ENCODE measurements around the gene CDH23. TPM values are rescaled to one million over a fixed set of nuclear protein-coding genes. Genes with fewer than 3 reads are reported as not detected.

Gene CDH23
- total and polyA plus RNA-seq, 2 experiments from 2014 or later: 0.08 TPM; not detected in 1

DNA sequence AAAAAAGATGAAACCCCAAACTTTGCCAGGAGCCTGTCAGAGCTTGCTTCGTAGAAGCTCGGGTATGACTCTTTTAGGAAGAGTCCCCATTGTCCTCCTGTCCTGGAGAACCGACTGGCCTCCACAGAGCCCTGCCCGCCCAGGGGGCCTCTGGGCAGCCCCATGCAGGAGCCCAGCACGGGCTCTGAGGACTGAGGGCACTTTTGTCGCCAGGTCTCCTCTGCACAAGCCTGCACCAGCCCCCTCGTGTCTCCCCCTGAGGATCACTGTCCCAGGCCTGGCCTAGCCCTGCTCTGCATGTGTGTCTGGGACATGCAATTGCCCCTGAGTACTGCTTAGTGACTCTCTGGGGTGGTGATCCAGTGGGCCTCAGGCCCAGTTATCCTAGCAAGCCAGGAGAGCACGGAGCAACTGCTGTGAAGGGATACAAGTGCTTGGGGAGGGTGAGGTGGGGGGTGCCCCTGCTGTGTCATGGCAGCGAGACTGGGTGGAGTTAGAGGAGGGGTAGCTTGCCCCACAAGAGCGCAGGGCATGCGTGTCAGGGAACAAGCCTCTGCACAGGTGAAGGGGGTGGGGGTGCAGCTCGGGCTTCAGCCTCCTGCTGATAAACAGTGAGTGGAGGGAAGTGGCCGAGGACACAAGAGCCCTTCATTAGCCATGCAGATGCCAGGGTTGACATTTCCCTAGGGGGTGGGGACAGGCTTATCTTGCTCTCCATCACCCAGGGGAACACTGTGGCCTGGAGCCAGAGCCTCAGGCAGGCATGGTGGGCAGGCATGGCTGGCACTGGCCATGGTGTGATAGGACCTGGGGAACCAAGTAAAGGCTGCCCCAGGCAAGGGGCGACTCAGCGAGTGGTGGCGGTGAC lies 179.4 kb downstream of the CDH23 start:
- no peaks in the 10 kb centered on the region for H3K79me2 ChIP-seq (ENCODE audit: insufficient read depth)
- H3K9me3 ChIP-seq (ENCODE audit: low read depth): no peaks in the 10 kb centered on the region
- in situ Hi-C loops (cut with MboI): no loop called here
- no peaks in the 10 kb centered on the region for H3F3A ChIP-seq (ENCODE audit: insufficient read depth)
- H3K4me2 ChIP-seq (ENCODE audit: unreplicated experiment): no peak overlapping the region
- H2AFZ ChIP-seq: no peak overlapping the region
- no peaks in the 10 kb centered on the region for H3K9me2 ChIP-seq (ENCODE audit: insufficient read depth)
- TF ChIP-seq EZH2 (IDR thresholded peaks at IDR 0.05; ENCODE audit: insufficient read depth, poor library complexity, severe bottlenecking) (no peak), EZH2phosphoT487 (IDR thresholded peaks at IDR 0.05; ENCODE audit: insufficient read depth, low read depth) (no peak)
- no peaks in the 10 kb centered on the region for H4K20me1 ChIP-seq (ENCODE audit: insufficient read depth)
- WGBS, 2 experiments (ENCODE audit: low coverage in 1 of 2, low lambda C conversion rate in 2 of 2, missing lambda C conversion rate in 2 of 2): 50 to 53% methylated on average over 15 of the region's 16 CpGs
- no peak overlapping the region for H3K4me3 ChIP-seq
- H3K36me3 ChIP-seq (ENCODE audit: low read depth): no peaks in the 10 kb centered on the region
- H3K4me1 ChIP-seq (ENCODE audit: insufficient read depth): no peaks in the 10 kb centered on the region
- no peak for DNase-seq
- no peak overlapping the region for H3K27ac ChIP-seq
- H3K27me3 ChIP-seq (replicated peaks; ENCODE audit: insufficient read depth): peaks cover 12% of the 10 kb centered on the region; the same call in 1 of the 2 replicates
- no peak overlapping the region for H3K9ac ChIP-seq

DNA sequence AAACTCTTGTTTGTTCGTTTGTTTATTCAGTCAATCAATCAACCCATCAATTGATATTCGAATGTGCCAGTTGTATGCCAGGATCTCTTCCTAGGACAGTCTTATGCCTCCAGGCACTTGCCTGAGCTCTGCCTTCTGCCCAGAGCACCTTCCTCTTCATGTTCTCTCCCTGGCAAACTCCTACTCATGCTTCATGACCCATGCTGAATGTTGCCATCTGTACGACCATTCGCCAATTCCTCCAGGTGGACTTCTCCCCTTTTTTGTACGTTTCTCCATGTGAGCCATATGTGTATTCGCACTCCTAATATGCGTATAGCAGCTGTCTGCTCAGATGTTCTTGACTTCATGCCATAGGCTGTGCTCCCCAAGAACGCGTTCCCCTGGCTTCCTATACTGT lies 180.1 kb downstream of the CDH23 start:
- H3K9me2 ChIP-seq (ENCODE audit: insufficient read depth): no peaks in the 10 kb centered on the region
- H3K27me3 ChIP-seq (replicated peaks; ENCODE audit: insufficient read depth): peaks cover 12% of the 10 kb centered on the region; the same call in 1 of the 2 replicates
- 83 to 91% methylated on average over 9 of the region's 9 CpGs for WGBS, 2 experiments (ENCODE audit: low coverage in 1 of 2, low lambda C conversion rate in 2 of 2, missing lambda C conversion rate in 2 of 2)
- H3K4me1 ChIP-seq (ENCODE audit: insufficient read depth): no peaks in the 10 kb centered on the region
- no peaks in the 10 kb centered on the region for H3K79me2 ChIP-seq (ENCODE audit: insufficient read depth)
- H4K20me1 ChIP-seq (ENCODE audit: insufficient read depth): no peaks in the 10 kb centered on the region
- TF ChIP-seq EZH2 (IDR thresholded peaks at IDR 0.05; ENCODE audit: insufficient read depth, poor library complexity, severe bottlenecking): no peak
- no peak for TF ChIP-seq EZH2phosphoT487 (IDR thresholded peaks at IDR 0.05; ENCODE audit: insufficient read depth, low read depth)
- no peak for DNase-seq
- H3K9ac ChIP-seq: no peak overlapping the region
- no peak overlapping the region for H3K4me3 ChIP-seq
- in situ Hi-C loops (cut with MboI): no loop called here
- H3K4me2 ChIP-seq (ENCODE audit: unreplicated experiment): no peak overlapping the region
- H3K27ac ChIP-seq: no peak overlapping the region
- H3F3A ChIP-seq (ENCODE audit: insufficient read depth): no peaks in the 10 kb centered on the region
- H2AFZ ChIP-seq: no peak overlapping the region
- no peaks in the 10 kb centered on the region for H3K36me3 ChIP-seq (ENCODE audit: low read depth)
- H3K9me3 ChIP-seq (ENCODE audit: low read depth): no peaks in the 10 kb centered on the region

DNA sequence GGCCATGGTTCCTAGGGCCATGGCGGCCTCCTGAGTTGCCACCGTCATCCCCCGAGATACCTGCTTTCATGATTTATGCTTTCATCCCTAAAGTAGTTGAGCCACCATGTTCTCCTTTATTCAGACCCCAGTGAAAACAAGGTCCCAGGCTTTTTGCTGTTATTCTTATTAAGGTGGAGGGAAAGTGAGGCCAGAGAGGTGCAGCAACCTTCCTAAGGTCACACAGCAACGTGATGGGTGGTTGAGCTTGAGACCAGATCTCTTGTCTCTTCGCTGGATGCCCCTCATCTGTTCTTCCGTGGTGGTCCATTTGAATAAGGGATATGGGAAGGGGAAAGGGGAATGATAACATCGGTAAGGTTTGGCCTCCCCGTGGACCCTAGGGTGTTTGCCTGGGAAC lies 180.6 kb downstream of the CDH23 start:
- in situ Hi-C loops (cut with MboI): no loop called here
- WGBS, 2 experiments (ENCODE audit: low coverage in 1 of 2, low lambda C conversion rate in 2 of 2, missing lambda C conversion rate in 2 of 2): 69 to 75% methylated on average over 8 of the region's 8 CpGs
- peaks cover 12% of the 10 kb centered on the region; the same call in 1 of the 2 replicates for H3K27me3 ChIP-seq (replicated peaks; ENCODE audit: insufficient read depth)

DNA sequence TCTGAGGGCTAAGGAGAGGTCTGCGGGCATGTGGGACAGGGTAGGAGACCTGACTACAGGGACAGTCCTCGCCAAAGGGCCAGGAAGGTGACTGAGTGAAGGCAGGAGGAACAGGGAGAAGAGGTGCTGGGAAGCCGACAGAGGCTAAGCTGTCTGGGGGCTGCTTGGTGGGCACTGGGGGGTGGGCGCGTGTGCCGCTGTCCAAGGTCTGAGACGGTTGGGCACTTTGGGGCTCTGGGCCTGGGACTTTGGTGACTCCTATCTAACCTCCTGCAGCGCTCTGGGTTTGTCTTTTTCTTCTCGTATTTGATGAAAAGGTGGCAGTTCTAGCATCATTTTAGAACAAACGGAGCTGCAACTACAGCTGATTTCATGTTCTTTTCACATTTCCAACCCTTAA lies 181.3 kb downstream of the CDH23 start:
- Histone ChIP-seq H3F3A (ENCODE audit: insufficient read depth) (no peaks in the 10 kb centered on the region), H2AFZ (no peak overlapping the region), H3K9me2 (ENCODE audit: insufficient read depth) (no peaks in the 10 kb centered on the region), H3K79me2 (ENCODE audit: insufficient read depth) (no peaks in the 10 kb centered on the region), H3K27me3 (replicated peaks; ENCODE audit: insufficient read depth) (peaks cover 12% of the 10 kb centered on the region; the same call in 1 of the 2 replicates), H3K36me3 (ENCODE audit: low read depth) (no peaks in the 10 kb centered on the region), H3K4me1 (ENCODE audit: insufficient read depth) (no peaks in the 10 kb centered on the region), H3K27ac (no peak overlapping the region), H3K9ac (no peak overlapping the region), H3K4me2 (ENCODE audit: unreplicated experiment) (no peak overlapping the region), H3K9me3 (ENCODE audit: low read depth) (no peaks in the 10 kb centered on the region), H4K20me1 (ENCODE audit: insufficient read depth) (no peaks in the 10 kb centered on the region), H3K4me3 (no peak overlapping the region)
- TF ChIP-seq EZH2phosphoT487 (IDR thresholded peaks at IDR 0.05; ENCODE audit: insufficient read depth, low read depth) (no peak), EZH2 (IDR thresholded peaks at IDR 0.05; ENCODE audit: insufficient read depth, poor library complexity, severe bottlenecking) (no peak)
- in situ Hi-C loops (cut with MboI): no loop called here
- 71 to 76% methylated on average over 10 of the region's 10 CpGs for WGBS, 2 experiments (ENCODE audit: low coverage in 1 of 2, low lambda C conversion rate in 2 of 2, missing lambda C conversion rate in 2 of 2)
- no peak for DNase-seq

More for the DNA sequence above, 180.6 kb downstream of the CDH23 start:
- Histone ChIP-seq H3K9ac (no peak overlapping the region), H3K27ac (no peak overlapping the region), H3K4me1 (ENCODE audit: insufficient read depth) (no peaks in the 10 kb centered on the region), H2AFZ (no peak overlapping the region), H3K9me2 (ENCODE audit: insufficient read depth) (no peaks in the 10 kb centered on the region), H3K4me3 (no peak overlapping the region), H3F3A (ENCODE audit: insufficient read depth) (no peaks in the 10 kb centered on the region), H3K36me3 (ENCODE audit: low read depth) (no peaks in the 10 kb centered on the region), H4K20me1 (ENCODE audit: insufficient read depth) (no peaks in the 10 kb centered on the region), H3K9me3 (ENCODE audit: low read depth) (no peaks in the 10 kb centered on the region), H3K4me2 (ENCODE audit: unreplicated experiment) (no peak overlapping the region), H3K79me2 (ENCODE audit: insufficient read depth) (no peaks in the 10 kb centered on the region)
- DNase-seq: no peak
- TF ChIP-seq EZH2 (IDR thresholded peaks at IDR 0.05; ENCODE audit: insufficient read depth, poor library complexity, severe bottlenecking) (no peak), EZH2phosphoT487 (IDR thresholded peaks at IDR 0.05; ENCODE audit: insufficient read depth, low read depth) (no peak)

Data from GM23248 (cell line).